CD8-positive, alpha-beta memory T cell (primary cell): ENCODE data around the gene CCDC88B. TPM values are rescaled to one million over a fixed set of nuclear protein-coding genes. Genes with fewer than 3 reads are reported as not detected.

ENCODE experiments used
- CTCF ChIA-PET: fragments of 350-600 bp; sonication (Branson Sonifier 250); formaldehyde crosslinking; loops from one replicate; lab custom pipeline; 2021; ENCODE audit warnings: antibody characterized with exemption; lab: Charles Lee
- POLR2A ChIA-PET: fragments of 350-600 bp; sonication (Branson Sonifier 250); formaldehyde crosslinking; loops from one replicate; lab custom pipeline; 2021; ENCODE audit warnings: antibody characterized with exemption; lab: Charles Lee
- DNase-seq, 5 donors: peaks; one replicate each; pipeline versions ENCODE4 v3.0.0 to v3.0.0-alpha.2; 2020 to 2022; ENCODE audit warnings: mixed read lengths in 1 of 5
- H3K27ac ChIP-seq: one replicate; pipeline ENCODE4 v1.7.0; 2013; ENCODE audit warnings: low read depth, mild to moderate bottlenecking, low read length, moderate library complexity
- H3K27me3 ChIP-seq: 2 replicates; pipeline ENCODE4 v1.7.0; 2013; ENCODE audit warnings: low read length, mild to moderate bottlenecking; ENCODE audit not compliant: insufficient read depth, poor library complexity, severe bottlenecking
- H3K36me3 ChIP-seq: 2 replicates; pipeline ENCODE4 v1.7.0; 2013; ENCODE audit warnings: mild to moderate bottlenecking, low read length, moderate library complexity; ENCODE audit not compliant: insufficient read depth
- H3K4me1 ChIP-seq: 2 replicates; pipeline ENCODE4 v1.7.0; 2013; ENCODE audit warnings: mild to moderate bottlenecking, low read length, moderate library complexity; ENCODE audit not compliant: insufficient read depth
- H3K4me3 ChIP-seq: 2 replicates; pipeline ENCODE4 v1.7.0; 2013; ENCODE audit warnings: mild to moderate bottlenecking, low read length
- H3K9me3 ChIP-seq: 2 replicates; pipeline ENCODE4 v1.7.0; 2013; ENCODE audit warnings: mild to moderate bottlenecking, low read length
- H3K27ac Mint-ChIP-seq, 8 donors: one replicate each; pipeline ENCODE4 v1.8.0; 2020 to 2021; ENCODE audit warnings: mixed read lengths in 8 of 8, mild to moderate bottlenecking in 6 of 8, inconsistent platforms in 3 of 8, moderate library complexity in 3 of 8
- H3K27me3 Mint-ChIP-seq, 2 donors: one replicate each; pipeline ENCODE4 v1.8.0; 2020 to 2021; ENCODE audit warnings: mixed read lengths in 2 of 2, mild to moderate bottlenecking in 1 of 2, moderate library complexity in 1 of 2
- H3K36me3 Mint-ChIP-seq, 3 donors: one replicate each; pipeline ENCODE4 v1.8.0; 2020 to 2021; ENCODE audit warnings: mixed read lengths in 3 of 3, inconsistent platforms in 1 of 3, mild to moderate bottlenecking in 1 of 3
- H3K4me1 Mint-ChIP-seq, 3 donors: one replicate each; pipeline ENCODE4 v1.8.0; 2020 to 2021; ENCODE audit warnings: mixed read lengths in 3 of 3, inconsistent platforms in 1 of 3, mild to moderate bottlenecking in 1 of 3
- H3K4me3 Mint-ChIP-seq, 7 donors: one replicate each; pipeline ENCODE4 v1.8.0; 2020 to 2021; ENCODE audit warnings: mixed read lengths in 7 of 7, mild to moderate bottlenecking in 6 of 7, moderate library complexity in 4 of 7, inconsistent platforms in 2 of 7
- H3K9me3 Mint-ChIP-seq, 5 donors: one replicate each; pipeline ENCODE4 v1.8.0; 2020 to 2022; ENCODE audit warnings: mixed read lengths in 5 of 5, mild to moderate bottlenecking in 3 of 5, moderate library complexity in 2 of 5, inconsistent platforms in 1 of 5
- polyA plus RNA-seq: library from polyadenylated mRNA; unstranded; fragments of 300-500 nt; fragmentation: Illumina TruSeq; gene quantifications from one replicate; pipeline ENCODE4 v1.2.3, GENCODE V29; 2021
- total RNA-seq, 2 experiments: library from RNA; stranded (reverse); gene quantifications; one replicate each; pipeline ENCODE4 v1.2.3, GENCODE V29; 2021

Gene CCDC88B
- total and polyA plus RNA-seq, 3 experiments from 2014 or later, result 45.6 to 105 (median 101) TPM

GRCh38 chr11:64376071-64376470, 36.1 kb downstream of the CCDC88B start:
- Histone ChIP-seq H3K27me3 (no peaks in the 10 kb centered on the region), H3K27ac (no peak overlapping the region), H3K9me3 (no peaks in the 10 kb centered on the region), H3K36me3 (no peaks in the 10 kb centered on the region), H3K4me3 (no peak overlapping the region), H3K4me1 (no peaks in the 10 kb centered on the region)
- no peak for DNase-seq
- Mint-ChIP-seq H3K4me3 (no peak overlapping the region), H3K9me3 (no peaks in the 10 kb centered on the region), H3K27ac (no peak overlapping the region), H3K4me1 (no peaks in the 10 kb centered on the region), H3K36me3 (peaks cover 0 to 3% (median 0%) of the 10 kb centered on the region in 3 donors), H3K27me3 (no peaks in the 10 kb centered on the region)
- POLR2A ChIA-PET, result no interaction called here
- CTCF ChIA-PET, result no interaction called here

GRCh38 chr11:64378335-64378880, 38.4 kb downstream of the CCDC88B start:
- no peak overlapping the region for H3K4me3 ChIP-seq
- no peaks in the 10 kb centered on the region for H3K9me3 ChIP-seq
- H3K27ac Mint-ChIP-seq, result no peak overlapping the region
- no peaks in the 10 kb centered on the region for H3K27me3 ChIP-seq
- no peaks in the 10 kb centered on the region for H3K27me3 Mint-ChIP-seq
- no peak for DNase-seq
- no peak overlapping the region for H3K27ac ChIP-seq
- no peaks in the 10 kb centered on the region for H3K4me1 ChIP-seq
- no peaks in the 10 kb centered on the region for H3K4me1 Mint-ChIP-seq
- H3K4me3 Mint-ChIP-seq, result no peak overlapping the region
- ChIA-PET CTCF (no interaction called here), POLR2A (no interaction called here)
- H3K36me3 Mint-ChIP-seq, result no peaks in the 10 kb centered on the region
- no peaks in the 10 kb centered on the region for H3K9me3 Mint-ChIP-seq
- no peaks in the 10 kb centered on the region for H3K36me3 ChIP-seq

GRCh38 chr11:64379160-64379559, 39.2 kb downstream of the CCDC88B start:
- no peaks in the 10 kb centered on the region for H3K9me3 ChIP-seq
- no peak overlapping the region for H3K27ac ChIP-seq
- Mint-ChIP-seq H3K9me3 (no peaks in the 10 kb centered on the region), H3K27ac (no peak overlapping the region), H3K4me3 (no peak overlapping the region), H3K36me3 (no peaks in the 10 kb centered on the region), H3K4me1 (no peaks in the 10 kb centered on the region), H3K27me3 (peaks cover 0 to 2% of the 10 kb centered on the region in 2 donors)
- H3K27me3 ChIP-seq, result peaks cover 2% of the 10 kb centered on the region
- no peaks in the 10 kb centered on the region for H3K4me1 ChIP-seq
- no peak for DNase-seq
- H3K36me3 ChIP-seq, result no peaks in the 10 kb centered on the region
- no peak overlapping the region for H3K4me3 ChIP-seq
- POLR2A ChIA-PET, result no interaction called here
- CTCF ChIA-PET, result no interaction called here

GRCh38 chr11:64379817-64380709, 40.1 kb downstream of the CCDC88B start:
- no peak overlapping the region for H3K4me3 ChIP-seq
- Mint-ChIP-seq H3K36me3 (no peaks in the 10 kb centered on the region), H3K27me3 (peaks cover 0 to 2% of the 10 kb centered on the region in 2 donors), H3K4me3 (no peak overlapping the region), H3K27ac (no peak overlapping the region), H3K9me3 (no peaks in the 10 kb centered on the region), H3K4me1 (no peaks in the 10 kb centered on the region)
- ChIA-PET CTCF (no interaction called here), POLR2A (no interaction called here)
- no peak for DNase-seq
- H3K36me3 ChIP-seq, result no peaks in the 10 kb centered on the region
- H3K27me3 ChIP-seq, result peaks cover 6% of the 10 kb centered on the region
- no peaks in the 10 kb centered on the region for H3K4me1 ChIP-seq
- H3K27ac ChIP-seq, result no peak overlapping the region
- H3K9me3 ChIP-seq, result no peaks in the 10 kb centered on the region

- no peaks in the 10 kb centered on the region for H3K36me3 ChIP-seq
- peaks cover 6% of the 10 kb centered on the region for H3K27me3 ChIP-seq
- no peak overlapping the region for H3K4me3 ChIP-seq
- ChIA-PET POLR2A (no interaction called here), CTCF (no interaction called here)
- peaks cover 0 to 2% of the 10 kb centered on the region in 2 donors for H3K27me3 Mint-ChIP-seq
- DNase-seq, result no peak
- no peak overlapping the region for H3K27ac ChIP-seq
- H3K4me1 ChIP-seq, result no peaks in the 10 kb centered on the region
- peaks cover 0 to 5% (median 4%) of the 10 kb centered on the region in 3 donors for H3K4me1 Mint-ChIP-seq
- no peaks in the 10 kb centered on the region for H3K36me3 Mint-ChIP-seq
- no peak overlapping the region for H3K27ac Mint-ChIP-seq
- no peaks in the 10 kb centered on the region for H3K9me3 ChIP-seq
- no peak overlapping the region for H3K4me3 Mint-ChIP-seq
- H3K9me3 Mint-ChIP-seq, result no peaks in the 10 kb centered on the region
These were observed 41.3 kb downstream of the CCDC88B start for GRCh38 chr11:64381350-64381749.

GRCh38 chr11:64382047-64382446, 42.0 kb downstream of the CCDC88B start:
- ChIA-PET CTCF (no interaction called here), POLR2A (no interaction called here)
- DNase-seq, result no peak
- no peak overlapping the region for H3K27ac Mint-ChIP-seq
- peaks cover 3 to 12% (median 5%) of the 10 kb centered on the region in 3 donors for H3K4me1 Mint-ChIP-seq
- no peaks in the 10 kb centered on the region for H3K36me3 ChIP-seq
- no peak overlapping the region for H3K4me3 Mint-ChIP-seq
- H3K27ac ChIP-seq, result no peak overlapping the region
- peaks cover 6% of the 10 kb centered on the region for H3K27me3 ChIP-seq
- H3K27me3 Mint-ChIP-seq, result peaks cover 0 to 3% of the 10 kb centered on the region in 2 donors
- no peak overlapping the region for H3K4me3 ChIP-seq
- no peaks in the 10 kb centered on the region for H3K9me3 Mint-ChIP-seq
- H3K4me1 ChIP-seq, result no peaks in the 10 kb centered on the region
- H3K36me3 Mint-ChIP-seq, result no peaks in the 10 kb centered on the region
- no peaks in the 10 kb centered on the region for H3K9me3 ChIP-seq

GRCh38 chr11:64382586-64382985, 42.6 kb downstream of the CCDC88B start:
- CTCF ChIA-PET, result no interaction called here
- Mint-ChIP-seq H3K27ac (no peak overlapping the region), H3K36me3 (no peaks in the 10 kb centered on the region), H3K9me3 (no peaks in the 10 kb centered on the region), H3K4me3 (no peak overlapping the region), H3K27me3 (peaks cover 0 to 3% of the 10 kb centered on the region in 2 donors), H3K4me1 (peaks cover 4 to 16% (median 5%) of the 10 kb centered on the region in 3 donors)
- no peaks in the 10 kb centered on the region for H3K36me3 ChIP-seq
- peaks cover 6% of the 10 kb centered on the region for H3K27me3 ChIP-seq
- H3K27ac ChIP-seq, result no peak overlapping the region
- POLR2A ChIA-PET, result no interaction called here
- H3K4me3 ChIP-seq, result no peak overlapping the region
- no peaks in the 10 kb centered on the region for H3K4me1 ChIP-seq
- no peak for DNase-seq
- H3K9me3 ChIP-seq, result no peaks in the 10 kb centered on the region

- Mint-ChIP-seq H3K27ac (no peak overlapping the region), H3K36me3 (no peaks in the 10 kb centered on the region), H3K4me3 (no peak overlapping the region), H3K9me3 (no peaks in the 10 kb centered on the region), H3K4me1 (peaks cover 4 to 16% (median 5%) of the 10 kb centered on the region in 3 donors), H3K27me3 (peaks cover 0 to 3% of the 10 kb centered on the region in 2 donors)
- H3K9me3 ChIP-seq, result no peaks in the 10 kb centered on the region
- H3K27ac ChIP-seq, result no peak overlapping the region
- H3K4me1 ChIP-seq, result no peaks in the 10 kb centered on the region
- H3K36me3 ChIP-seq, result no peaks in the 10 kb centered on the region
- ChIA-PET POLR2A (no interaction called here), CTCF (no interaction called here)
- H3K27me3 ChIP-seq, result peaks cover 6% of the 10 kb centered on the region
- no peak overlapping the region for H3K4me3 ChIP-seq
- DNase-seq, result no peak
These were observed 43.6 kb downstream of the CCDC88B start for GRCh38 chr11:64383580-64383979.
